H1 (cell line): ENCODE results near the gene ZDHHC3.

Source experiments
- CHD2 ChIP-seq: IDR thresholded peaks from 2 replicates; pipeline ENCODE4 v1.6.1; 2012; ENCODE audit warnings: low read length, improper control_type of control experiment
- CTCF ChIP-seq, 3 experiments: IDR thresholded peaks; 1 replicate in 2 of 3; 2 replicates in 1 of 3; pipeline versions ENCODE4 v1.5.1 to v1.6.1; 2011; ENCODE audit warnings: low read length in 3 of 3, mild to moderate bottlenecking in 3 of 3, inconsistent platforms in 2 of 3, low read depth in 1 of 3, moderate library complexity in 1 of 3; ENCODE audit not compliant: insufficient read depth in 1 of 3; ENCODE audit errors: control extremely low read depth in 1 of 3
- EP300 ChIP-seq, 2 experiments: IDR thresholded peaks; 1 replicate in 1 of 2; 2 replicates in 1 of 2; pipeline ENCODE4 v1.6.1; 2011 to 2012; ENCODE audit warnings: low read depth in 2 of 2, low read length in 2 of 2, mild to moderate bottlenecking in 2 of 2, borderline replicate concordance in 1 of 2, inconsistent platforms in 1 of 2, moderate library complexity in 1 of 2
- EZH2 ChIP-seq: fragments of 200-600 bp; sonication (generic); IDR thresholded peaks from 2 replicates; pipeline ENCODE4 v1.7.1; 2012; ENCODE audit warnings: low read depth, mild to moderate bottlenecking, moderate library complexity, low read length, inconsistent platforms; ENCODE audit not compliant: severe bottlenecking
- JUN ChIP-seq: IDR thresholded peaks from 2 replicates; pipeline ENCODE4 v1.6.1; 2011; ENCODE audit warnings: low read depth, mild to moderate bottlenecking, improper control_type of control experiment, low read length
- POLR2A ChIP-seq, 2 experiments: IDR thresholded peaks; 1 replicate in 1 of 2; 2 replicates in 1 of 2; pipeline ENCODE4 v1.6.1; 2011; ENCODE audit warnings: low read depth in 2 of 2, low read length in 2 of 2, mild to moderate bottlenecking in 2 of 2; ENCODE audit errors: control extremely low read depth in 1 of 2
- POLR2AphosphoS5 ChIP-seq: IDR thresholded peaks from 2 replicates; pipeline ENCODE4 v1.6.1; 2011; ENCODE audit warnings: low read depth, low read length
- RBBP5 ChIP-seq: IDR thresholded peaks from 2 replicates; pipeline ENCODE4 v1.7.1; 2012; ENCODE audit warnings: low read depth, mild to moderate bottlenecking, inconsistent platforms, low read length, moderate library complexity, borderline replicate concordance
- RNF2 ChIP-seq: fragments of 200-900, 300-1000 bp; sonication (generic); IDR thresholded peaks from 2 replicates; pipeline ENCODE4 v1.7.1; 2016; ENCODE audit warnings: borderline replicate concordance, low read depth, mild to moderate bottlenecking, antibody characterized with exemption, low read length; ENCODE audit not compliant: poor library complexity, severe bottlenecking; ENCODE audit errors: missing control alignments
- SP2 ChIP-seq: IDR thresholded peaks from 2 replicates; pipeline ENCODE4 v1.6.1; 2012; ENCODE audit warnings: mild to moderate bottlenecking, low read length, inconsistent platforms
- SUZ12 ChIP-seq: fragments of 200-600 bp; sonication (generic); IDR thresholded peaks from 2 replicates; pipeline ENCODE4 v1.6.1; 2012; ENCODE audit warnings: mild to moderate bottlenecking, inconsistent platforms, low read length, moderate library complexity, mixed read lengths
- TBP ChIP-seq: IDR thresholded peaks from 2 replicates; pipeline ENCODE4 v1.6.1; 2011; ENCODE audit warnings: low read depth, low read length, improper control_type of control experiment
- TCF12 ChIP-seq: IDR thresholded peaks from 2 replicates; pipeline ENCODE4 v1.6.1; 2011; ENCODE audit warnings: low read depth, mild to moderate bottlenecking, low read length
- TF ChIP-seq, protein P1 (sequence below): IDR thresholded peaks from 2 replicates; pipeline ENCODE4 v1.6.1; 2012; ENCODE audit warnings: inconsistent platforms

GRCh38 chr3:44926921-44927320 is 49.1 kb downstream of the ZDHHC3 start:
- no peak for TF ChIP-seq POLR2AphosphoS5
- TF ChIP-seq EP300 (IDR thresholded peaks at IDR 0.05; ENCODE audit: borderline replicate concordance in 1 of 2, low read depth in 2 of 2, low read length in 2 of 2): no peak
- no peak for TF ChIP-seq CHD2
- no peak for TF ChIP-seq RNF2
- no peak for TF ChIP-seq CTCF (IDR thresholded peaks at IDR 0.05; ENCODE audit: control extremely low read depth in 1 of 3, insufficient read depth in 1 of 3, low read depth in 1 of 3, low read length in 3 of 3)
- TF ChIP-seq, protein P1, sequence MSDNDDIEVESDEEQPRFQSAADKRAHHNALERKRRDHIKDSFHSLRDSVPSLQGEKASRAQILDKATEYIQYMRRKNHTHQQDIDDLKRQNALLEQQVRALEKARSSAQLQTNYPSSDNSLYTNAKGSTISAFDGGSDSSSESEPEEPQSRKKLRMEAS: no peak
- no peak for TF ChIP-seq SUZ12
- TF ChIP-seq RBBP5: no peak
- TF ChIP-seq SP2: no peak
- no peak for TF ChIP-seq TCF12
- TF ChIP-seq TBP: no peak
- no peak for TF ChIP-seq JUN
- no peak for TF ChIP-seq EZH2
- no peak for TF ChIP-seq POLR2A (IDR thresholded peaks at IDR 0.05; ENCODE audit: control extremely low read depth in 1 of 2, low read depth in 2 of 2, low read length in 2 of 2)
